ENCODE results near the gene RAB28. TPM values are rescaled to one million over a fixed set of nuclear protein-coding genes. Genes with fewer than 3 reads are reported as not detected.
A peak's percentile ranks its signal among the peaks of the same experiment; 100 is the strongest.

Gene RAB28
- total and polyA plus RNA-seq, 2 of the 8 experiments (the other 6 are each of a cell fraction or from before 2014, with no cell fraction given) = 16.0 to 18.7 TPM

- TF ChIP-seq, protein P1, sequence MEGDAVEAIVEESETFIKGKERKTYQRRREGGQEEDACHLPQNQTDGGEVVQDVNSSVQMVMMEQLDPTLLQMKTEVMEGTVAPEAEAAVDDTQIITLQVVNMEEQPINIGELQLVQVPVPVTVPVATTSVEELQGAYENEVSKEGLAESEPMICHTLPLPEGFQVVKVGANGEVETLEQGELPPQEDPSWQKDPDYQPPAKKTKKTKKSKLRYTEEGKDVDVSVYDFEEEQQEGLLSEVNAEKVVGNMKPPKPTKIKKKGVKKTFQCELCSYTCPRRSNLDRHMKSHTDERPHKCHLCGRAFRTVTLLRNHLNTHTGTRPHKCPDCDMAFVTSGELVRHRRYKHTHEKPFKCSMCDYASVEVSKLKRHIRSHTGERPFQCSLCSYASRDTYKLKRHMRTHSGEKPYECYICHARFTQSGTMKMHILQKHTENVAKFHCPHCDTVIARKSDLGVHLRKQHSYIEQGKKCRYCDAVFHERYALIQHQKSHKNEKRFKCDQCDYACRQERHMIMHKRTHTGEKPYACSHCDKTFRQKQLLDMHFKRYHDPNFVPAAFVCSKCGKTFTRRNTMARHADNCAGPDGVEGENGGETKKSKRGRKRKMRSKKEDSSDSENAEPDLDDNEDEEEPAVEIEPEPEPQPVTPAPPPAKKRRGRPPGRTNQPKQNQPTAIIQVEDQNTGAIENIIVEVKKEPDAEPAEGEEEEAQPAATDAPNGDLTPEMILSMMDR (IDR thresholded peaks at IDR 0.05; ENCODE audit: control extremely low read depth in 1 of 3, insufficient read depth in 1 of 3, low read depth in 1 of 3, low read length in 3 of 3) = 0 out of 4 replicates have a peak, but pooled peaks of 1 of the 3 experiments have one; percentile 6
- TF ChIP-seq CTBP2 (IDR thresholded peaks at IDR 0.05; ENCODE audit: borderline replicate concordance, insufficient read depth, insufficient read length, low read length) = no peak
- TF ChIP-seq TCF12 (IDR thresholded peaks at IDR 0.05; ENCODE audit: low read depth, low read length) = 0 out of 2 replicates have a peak, but pooled peaks have one; percentile 8
- TF ChIP-seq SUZ12 (IDR thresholded peaks at IDR 0.05; ENCODE audit: low read length) = 0 out of 2 replicates have a peak, but pooled peaks have one; percentile 24
- TF ChIP-seq POLR2A (IDR thresholded peaks at IDR 0.05; ENCODE audit: control extremely low read depth in 1 of 2, low read depth in 2 of 2, low read length in 2 of 2) = peak; percentile 58 to 64; a peak in 2 of 3 replicates
- peak in 1 of 2 experiments; percentile 2; a peak in 1 of 4 replicates for TF ChIP-seq RAD21 (IDR thresholded peaks at IDR 0.05 in 1 of 2, conservative IDR thresholded peaks at IDR 0.05 in 1 of 2; ENCODE audit: low read depth in 2 of 2, low read length in 2 of 2)
- peak; percentile 94 for TF ChIP-seq RBBP5 (IDR thresholded peaks at IDR 0.05; ENCODE audit: borderline replicate concordance, low read depth, low read length)
- no peak for TF ChIP-seq KDM1A (IDR thresholded peaks at IDR 0.05; ENCODE audit: borderline replicate concordance, low read length)
- 0 out of 4 replicates have a peak, but pooled peaks have one; percentile 30 to 49 for TF ChIP-seq SIN3A (conservative IDR thresholded peaks at IDR 0.05 in 1 of 2, IDR thresholded peaks at IDR 0.05 in 1 of 2; ENCODE audit: low read depth in 1 of 2, low read length in 2 of 2)
- peak; percentile 44; the same call in 1 of the 2 replicates for TF ChIP-seq TBP (IDR thresholded peaks at IDR 0.05; ENCODE audit: low read depth, low read length)
- TF ChIP-seq KDM4A (IDR thresholded peaks at IDR 0.05; ENCODE audit: low read depth, low read length, severe bottlenecking) = peak; percentile 39
Measured at GRCh38 chr4:13445841-13446790, 38.0 kb downstream of the RAB28 start (continued).

All from H1 (cell line).